SW480 (cell line): Measurements from ENCODE around the gene SUSD3.
A peak's percentile ranks its signal among the peaks of the same experiment; 100 is the strongest.

Experiments
- DNase-seq: peaks from one replicate; pipeline ENCODE4 v3.0.0-alpha.2; 2016; ENCODE audit warnings: low spot score

SUSD3 gene

GRCh38 chr9:93030642-93031628, 27.6 kb upstream of the SUSD3 start:
- DNase-seq = no peak

DNA sequence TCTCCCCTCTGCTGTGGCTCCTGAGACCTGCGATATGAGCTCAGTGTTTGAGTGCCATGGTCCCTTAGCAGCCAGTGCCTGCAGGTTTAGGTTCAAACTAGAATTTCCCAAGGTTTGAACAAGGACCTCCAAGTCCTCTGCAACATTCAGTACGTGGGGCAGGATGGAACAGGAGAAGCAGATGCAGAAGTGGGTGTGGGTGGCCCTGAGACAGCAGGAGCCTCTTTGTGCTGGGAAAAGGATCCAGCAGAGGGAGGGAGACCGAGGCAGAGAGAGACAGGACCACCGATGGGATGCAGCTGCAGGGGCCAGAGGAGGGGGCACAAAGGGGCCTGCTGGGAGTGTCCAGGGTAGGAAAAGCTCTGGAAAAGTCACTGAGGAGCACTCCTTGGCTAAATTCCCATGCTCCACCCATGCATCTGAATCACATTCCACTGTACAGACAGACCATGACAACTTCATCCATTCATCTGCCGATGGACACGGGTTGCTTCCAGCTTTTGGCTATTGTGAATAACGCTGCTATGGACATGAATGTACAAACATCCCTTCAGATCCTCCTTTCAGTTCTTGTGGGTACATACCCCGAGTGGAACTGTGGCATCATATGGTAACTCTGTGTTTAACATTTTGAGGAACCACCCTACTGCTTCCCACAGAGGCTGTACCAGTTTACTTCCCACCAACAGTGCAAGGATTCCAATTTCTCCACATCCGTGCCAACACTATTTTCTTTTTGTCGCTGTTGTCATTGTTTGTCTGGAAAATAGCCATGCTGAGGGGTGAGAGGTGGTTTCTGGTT, 26.7 kb upstream of the SUSD3 start:
- peak; percentile 7 for DNase-seq

- DNase-seq = no peak
These were observed 26.0 kb upstream of the SUSD3 start for GRCh38 chr9:93032545-93032944.

DNA sequence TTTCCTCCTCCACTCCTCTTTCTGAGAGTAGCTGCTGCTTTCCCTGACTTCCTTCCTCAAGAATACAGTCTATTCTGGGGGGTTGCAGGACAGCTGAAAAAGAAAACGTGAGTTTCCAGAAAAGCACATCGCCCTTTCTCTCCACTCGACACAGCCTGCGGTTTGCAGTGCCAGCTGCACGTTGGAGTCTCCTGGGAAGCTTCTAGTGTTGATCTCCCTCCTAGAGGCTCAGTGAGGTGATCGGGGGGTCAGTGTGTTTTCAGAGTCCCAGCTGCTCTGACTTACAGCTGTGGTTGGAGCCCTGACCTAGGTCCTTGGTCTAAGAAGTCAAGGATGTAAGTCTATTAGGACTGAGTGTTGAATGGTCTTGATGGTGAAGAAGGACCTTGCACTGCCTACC, 25.0 kb upstream of the SUSD3 start:
- DNase-seq = no peak

- no peak for DNase-seq
These were observed 23.3 kb upstream of the SUSD3 start for GRCh38 chr9:93035106-93035660.

DNA sequence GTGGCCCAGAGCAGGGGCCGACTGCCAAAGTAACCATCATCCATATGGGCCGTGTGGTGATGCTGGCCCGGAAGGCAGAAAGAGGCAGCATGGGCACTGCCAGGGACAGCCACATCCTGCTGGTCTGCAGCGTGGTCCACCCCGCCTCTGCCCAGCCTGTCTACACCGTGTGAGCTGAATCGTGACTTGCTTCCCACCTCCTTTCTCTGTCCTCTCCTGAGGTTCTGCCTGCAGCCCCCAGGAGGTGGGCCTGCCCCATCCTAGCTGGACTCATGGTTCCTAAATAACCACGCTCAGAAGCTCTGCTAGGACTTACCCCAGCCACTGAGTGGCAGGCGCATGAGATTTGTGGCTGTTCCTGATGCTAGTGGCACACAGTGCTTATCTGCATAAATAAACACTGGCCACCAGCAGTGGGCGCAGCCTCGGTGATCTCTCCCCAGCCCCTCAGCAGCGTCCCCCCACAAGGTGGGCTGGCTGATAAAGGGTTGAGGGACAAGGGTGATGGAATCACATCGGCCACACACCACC, 22.6 kb upstream of the SUSD3 start:
- DNase-seq = no peak

DNA sequence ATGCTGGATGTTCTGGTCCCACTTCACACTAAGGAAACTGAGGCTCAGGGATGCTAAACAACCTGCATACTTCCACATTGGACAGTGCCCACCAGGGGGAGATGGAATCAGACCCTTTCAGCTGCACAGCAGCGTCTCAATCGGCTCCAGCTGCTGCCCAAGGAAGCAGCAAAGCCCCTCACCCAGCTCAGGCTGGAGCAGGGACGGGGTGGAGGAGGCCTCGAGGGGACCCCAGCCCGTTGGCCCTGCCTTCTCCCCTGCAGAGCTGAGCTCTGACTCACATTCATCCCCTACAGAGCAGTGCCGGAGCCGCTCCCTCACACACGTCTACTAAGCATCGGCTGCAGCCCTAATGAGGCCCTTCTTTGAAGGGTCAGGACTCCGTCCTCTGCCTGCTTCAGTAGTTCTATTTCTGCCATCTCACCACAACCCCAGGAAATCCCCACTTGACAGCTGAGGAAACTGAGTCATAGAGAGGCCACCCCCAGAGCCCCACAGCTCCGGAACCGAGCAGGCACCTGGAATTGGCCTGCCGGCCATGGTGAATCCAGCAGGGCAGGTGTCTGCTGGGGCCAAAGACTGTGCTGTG, 21.5 kb upstream of the SUSD3 start:
- no peak for DNase-seq

DNA sequence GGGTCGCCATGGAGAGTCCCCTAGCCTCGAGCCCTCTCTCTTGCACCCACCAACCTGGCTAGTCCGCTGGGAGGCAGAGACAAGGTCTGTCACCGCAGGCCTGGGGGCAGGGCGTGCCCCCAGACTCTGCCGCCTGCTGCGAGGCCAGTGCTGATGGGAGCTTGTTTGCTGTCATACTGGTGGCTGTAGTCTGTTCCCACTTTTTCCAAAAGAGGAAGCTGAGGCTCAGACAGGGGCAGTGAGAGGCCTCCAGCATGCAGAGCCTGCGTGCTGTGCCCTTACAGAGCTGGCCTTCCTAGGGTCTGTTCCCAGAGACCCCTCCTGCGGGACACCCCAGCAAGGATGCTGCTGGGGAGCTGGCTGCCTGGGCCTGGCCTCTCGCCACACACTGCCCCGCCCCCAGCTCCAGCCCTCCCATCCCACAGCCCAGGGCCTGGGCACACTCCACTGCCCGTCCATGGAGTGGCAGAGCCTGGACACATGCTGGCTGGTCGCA, 21.0 kb upstream of the SUSD3 start:
- DNase-seq = no peak

DNA sequence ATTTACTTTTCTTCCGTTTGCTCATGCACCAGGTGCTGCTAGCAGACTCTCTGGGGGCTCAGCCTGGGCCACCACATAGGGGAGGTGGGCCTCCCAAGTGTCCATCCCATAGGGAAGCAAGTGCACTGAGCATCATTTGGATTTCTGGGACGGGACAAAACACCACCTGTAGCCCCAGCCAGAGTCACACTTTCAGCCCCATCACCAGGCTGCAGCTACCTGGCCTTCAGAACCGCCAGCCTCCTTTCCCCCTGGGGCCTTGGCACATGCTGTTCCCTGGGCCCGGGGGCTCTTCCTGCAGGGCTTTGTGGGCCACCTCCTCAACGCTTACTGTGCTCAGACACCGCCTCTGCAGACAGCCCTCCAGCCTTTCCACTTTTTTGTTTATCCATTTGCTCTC, 19.6 kb upstream of the SUSD3 start:
- DNase-seq = no peak

DNA sequence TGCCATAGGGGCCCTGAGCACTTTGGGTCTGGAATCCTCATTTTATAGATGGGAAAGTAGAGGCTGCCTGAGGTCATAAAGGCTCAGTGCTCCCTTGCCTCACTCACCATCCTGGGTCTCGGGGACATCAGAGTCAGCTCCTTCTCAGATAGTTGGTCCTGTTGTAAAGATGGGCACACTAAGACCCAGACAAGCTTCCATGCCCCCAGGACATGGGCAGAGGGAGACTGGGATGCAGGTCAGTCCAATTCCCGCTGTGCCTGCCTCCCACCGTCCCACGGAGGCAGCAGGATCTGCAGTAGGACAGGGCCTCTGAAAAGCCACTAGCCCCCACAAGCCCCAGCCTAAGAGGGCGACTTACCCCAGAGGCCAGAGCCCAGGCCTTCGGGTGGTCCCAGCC, 19.0 kb upstream of the SUSD3 start:
- DNase-seq = no peak

DNA sequence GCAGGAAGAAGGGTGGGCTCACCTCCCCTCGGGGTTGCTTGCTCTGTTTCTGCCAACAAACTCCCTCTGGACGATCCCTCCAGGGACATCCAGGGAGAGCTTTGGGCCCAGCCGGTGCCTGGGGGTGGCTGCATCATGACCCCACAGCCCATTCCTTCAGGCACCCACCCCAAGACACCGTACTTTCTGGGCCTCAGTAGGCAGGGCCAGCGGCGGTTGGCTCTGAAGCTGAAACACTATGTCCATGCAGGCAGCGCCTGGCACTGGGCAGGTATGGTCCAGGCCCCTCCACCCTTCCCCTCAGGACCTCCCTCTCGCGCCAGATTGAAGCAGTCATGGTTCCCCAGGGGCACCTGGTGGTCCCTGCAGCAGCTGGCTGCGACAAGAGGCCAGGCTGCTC, 18.5 kb upstream of the SUSD3 start:
- DNase-seq = no peak

- no peak for DNase-seq
These were observed 18.1 kb upstream of the SUSD3 start for GRCh38 chr9:93040409-93040808.

DNA sequence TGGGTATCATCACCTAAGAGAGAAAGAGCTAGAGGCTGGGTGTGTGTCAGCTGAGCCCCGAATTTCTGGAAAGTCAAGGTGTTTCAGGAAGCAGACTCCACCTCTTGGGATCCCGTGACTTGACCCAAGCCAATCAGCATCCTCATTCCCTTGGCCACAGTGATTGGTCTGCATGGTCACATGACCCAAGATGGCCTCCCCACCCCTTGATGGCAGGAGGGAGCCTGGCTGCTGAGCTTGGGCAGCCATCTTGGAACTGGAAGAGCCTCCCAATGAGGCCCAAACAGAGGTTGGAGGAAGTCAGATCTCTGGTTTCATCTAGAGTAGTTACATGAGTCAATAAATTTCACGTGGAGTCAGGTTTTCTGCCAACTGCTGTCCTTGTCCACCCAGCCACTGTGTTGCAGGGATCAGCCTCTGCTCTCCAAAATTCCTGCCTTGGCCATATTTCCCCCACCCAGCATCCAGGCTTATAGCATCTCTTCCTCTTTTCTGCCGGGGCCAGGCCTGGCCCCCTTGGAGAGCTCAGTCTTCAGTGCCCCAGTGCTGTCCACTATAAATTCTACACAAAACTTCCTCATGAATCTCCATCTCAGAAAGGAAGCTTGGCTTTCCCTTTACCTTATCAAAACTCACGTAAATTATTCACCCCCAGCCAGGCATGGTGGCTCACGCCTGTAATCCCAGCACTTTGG, 17.2 kb upstream of the SUSD3 start:
- no peak for DNase-seq

DNA sequence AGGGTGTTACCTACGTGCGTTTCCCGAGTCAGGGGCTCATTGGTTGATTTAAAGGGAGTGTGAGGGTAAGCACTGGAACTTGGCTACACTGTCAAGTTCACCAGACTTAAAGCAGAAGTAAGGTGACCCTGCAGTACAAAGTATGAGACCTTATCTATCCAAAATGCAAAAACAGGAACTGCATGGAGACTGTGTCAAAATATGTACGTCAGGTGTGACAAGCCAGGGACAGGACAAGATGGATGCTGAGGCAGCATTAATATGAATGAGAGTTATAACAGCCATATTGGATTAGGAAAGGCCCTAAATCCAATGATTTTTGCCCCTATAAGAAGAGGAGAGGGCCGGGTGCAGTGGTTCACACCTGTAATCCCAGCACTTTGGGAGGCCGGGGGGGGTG, 15.4 kb upstream of the SUSD3 start:
- DNase-seq = no peak

DNA sequence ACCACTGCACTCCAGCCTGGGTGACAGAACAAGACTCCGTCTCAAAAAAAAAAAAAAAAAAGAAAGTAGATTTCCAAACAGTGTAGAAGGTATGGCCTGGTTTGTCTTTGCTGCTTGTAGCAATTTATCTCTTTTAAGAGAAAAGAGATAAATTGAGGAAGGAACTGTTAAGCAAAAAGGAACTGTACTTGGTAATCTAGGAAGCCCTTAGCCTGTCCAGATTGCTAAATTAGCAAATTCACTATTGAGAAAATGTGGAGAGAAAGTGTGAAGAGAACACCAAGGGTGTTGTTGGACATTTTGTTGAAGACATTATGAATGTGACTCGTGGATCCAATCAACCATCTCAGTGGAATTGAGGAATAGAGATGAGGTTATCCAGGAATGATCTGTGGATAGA, 13.0 kb upstream of the SUSD3 start:
- DNase-seq = no peak

- DNase-seq = no peak
These were observed 9.7 kb upstream of the SUSD3 start for GRCh38 chr9:93048566-93049448.

DNA sequence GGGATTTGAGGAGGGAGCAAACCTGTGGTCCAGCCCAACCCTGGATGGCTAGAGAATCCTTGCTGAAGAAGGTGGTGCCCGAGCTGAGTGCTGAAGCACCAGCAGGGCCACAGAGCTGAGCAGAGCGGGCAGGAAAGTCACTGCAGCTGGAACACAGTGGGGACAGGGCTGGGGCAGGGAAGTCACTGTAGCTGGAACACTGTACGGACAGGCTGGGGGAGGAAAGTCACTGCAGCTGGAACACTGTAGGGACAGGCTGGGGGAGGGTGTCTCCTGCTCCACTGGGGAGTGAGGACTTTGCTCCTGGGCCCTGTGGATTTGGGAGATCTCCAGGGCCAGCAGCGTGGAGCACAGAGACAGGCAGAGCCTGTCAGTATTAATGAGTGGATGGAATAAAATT, 9.0 kb upstream of the SUSD3 start:
- DNase-seq = no peak

DNA sequence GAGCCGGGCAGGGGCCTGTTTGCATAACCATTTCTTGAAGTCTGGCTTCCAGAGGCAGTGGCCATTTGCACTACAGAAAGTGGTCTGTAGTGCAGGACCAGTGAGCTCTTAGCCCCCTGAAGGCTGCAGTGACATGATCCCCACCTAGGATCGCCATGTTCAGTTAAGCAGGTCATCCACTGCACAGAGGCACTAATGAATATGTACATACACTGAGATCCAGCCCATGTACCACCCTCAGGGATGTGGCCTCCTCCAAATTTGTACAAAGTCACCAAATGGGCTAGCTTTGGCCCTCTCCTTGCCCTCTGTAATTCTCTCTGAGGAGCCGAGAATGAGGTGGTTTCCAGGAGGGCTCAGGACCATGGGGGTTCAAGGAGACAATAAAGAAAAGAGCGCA, 8.3 kb upstream of the SUSD3 start:
- DNase-seq = no peak

DNA sequence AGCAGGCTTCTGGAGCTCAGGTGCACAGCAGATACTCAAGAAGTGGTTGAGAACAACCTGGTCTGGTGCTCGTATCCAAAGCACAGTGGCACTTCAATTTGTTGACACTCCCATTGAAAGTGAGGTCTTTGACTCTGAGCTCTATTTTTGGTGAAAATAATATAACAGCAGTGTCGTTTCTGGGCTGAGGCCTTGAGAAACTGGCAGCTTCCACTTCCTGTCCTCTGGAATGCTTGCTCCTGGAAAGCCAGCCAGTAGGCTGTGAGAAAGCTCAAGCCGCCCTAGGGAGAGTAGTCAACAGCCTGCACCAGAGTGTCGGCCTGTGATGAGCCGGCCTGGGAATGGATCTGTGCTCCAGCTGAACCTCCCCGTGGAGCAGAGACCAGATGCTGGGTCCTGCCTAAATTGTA, 6.8 kb upstream of the SUSD3 start:
- no peak for DNase-seq

GRCh38 chr9:93052791-93053540, 5.5 kb upstream of the SUSD3 start:
- no peak for DNase-seq
